Measurements from ENCODE around the gene YY1AP1.
A peak's percentile ranks its signal among the peaks of the same experiment; 100 is the strongest.
"Not testable (repeated sequence)": the region's sequence is repeated elsewhere in the genome, so short reads cannot be mapped to it uniquely, and the experiment has no call there.

The YY1AP1 gene

DNA sequence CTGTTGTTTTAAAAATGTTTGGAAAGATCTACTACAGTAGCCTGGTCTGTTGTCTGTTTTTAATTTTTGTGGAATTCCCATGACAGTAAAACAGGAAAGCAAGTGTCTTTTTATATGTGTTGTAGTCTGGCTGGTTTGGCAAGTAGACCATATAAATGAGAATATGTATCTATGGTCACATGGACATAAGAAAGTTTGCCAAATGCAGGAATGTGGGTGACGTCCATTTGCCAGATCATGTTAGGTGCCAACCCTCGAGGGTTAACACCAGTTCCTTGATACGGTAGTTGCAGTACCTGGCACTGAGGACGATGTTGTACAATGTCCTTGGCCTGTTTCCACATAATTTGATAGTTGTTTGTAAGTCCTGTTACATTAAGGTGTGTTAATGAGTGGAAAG is 6.5 kb upstream of the YY1AP1 start:
- no peak for DNase-seq

DNA sequence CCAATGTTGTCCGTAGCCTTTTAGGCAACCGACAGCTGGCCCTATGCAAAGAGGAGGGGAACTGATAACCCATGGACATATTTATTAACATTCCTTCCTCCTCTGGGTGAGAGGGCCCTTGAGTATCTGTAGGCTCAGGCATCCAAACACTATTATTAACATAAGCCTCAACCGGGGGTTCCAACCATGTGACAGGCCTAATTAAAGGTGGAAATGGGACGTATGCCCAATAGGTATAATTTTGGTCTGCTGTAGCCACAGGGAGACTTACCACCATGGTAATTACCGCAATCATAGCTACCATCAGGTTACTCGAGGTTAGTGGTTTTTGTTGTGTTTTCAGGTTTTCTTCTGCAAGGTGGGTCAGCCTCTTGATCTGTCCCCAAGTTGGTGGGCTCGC is 5.6 kb upstream of the YY1AP1 start:
- no peak for DNase-seq

- peak; percentile 31 for DNase-seq
Measured at GRCh38 chr1:155691992-155692528, 3.5 kb upstream of the YY1AP1 start.

DNA sequence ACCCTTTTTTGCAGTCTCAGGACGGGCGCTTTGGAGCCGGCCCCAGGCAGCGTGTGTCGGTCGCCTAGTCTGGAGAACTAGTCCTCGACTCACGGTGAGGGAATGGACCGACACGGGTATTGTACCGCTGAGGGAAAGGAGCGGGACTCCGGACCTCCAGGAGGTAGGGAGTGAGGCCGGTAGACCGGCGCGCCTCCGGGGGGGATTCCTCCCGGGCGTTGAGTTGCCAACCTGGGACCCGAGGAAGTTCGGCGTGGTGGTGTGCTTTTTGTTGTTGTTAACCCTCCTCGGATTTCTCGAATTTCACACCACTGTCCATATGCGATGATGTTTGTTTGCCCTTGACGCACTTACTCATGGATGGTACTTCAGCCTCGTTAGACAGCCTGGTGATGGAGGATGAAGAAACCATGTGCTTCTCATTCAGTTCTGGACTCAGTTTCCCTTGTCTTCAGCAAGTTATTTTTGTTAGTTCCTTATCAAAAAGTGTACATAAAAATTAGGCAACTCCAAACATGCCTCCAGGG is 570 bp upstream of the YY1AP1 start, which contains the start of gene DAP3:
Gene DAP3, plus strand, starts transcription at position 11 of the 527 bp plus-strand sequence. CDS start 20,689 bp downstream, outside the sequence.
- DNase-seq: not testable (repeated sequence)

GRCh38 chr1:155687705-155688323 is 760 bp downstream of the YY1AP1 start:
- not testable (repeated sequence) for DNase-seq

DNA sequence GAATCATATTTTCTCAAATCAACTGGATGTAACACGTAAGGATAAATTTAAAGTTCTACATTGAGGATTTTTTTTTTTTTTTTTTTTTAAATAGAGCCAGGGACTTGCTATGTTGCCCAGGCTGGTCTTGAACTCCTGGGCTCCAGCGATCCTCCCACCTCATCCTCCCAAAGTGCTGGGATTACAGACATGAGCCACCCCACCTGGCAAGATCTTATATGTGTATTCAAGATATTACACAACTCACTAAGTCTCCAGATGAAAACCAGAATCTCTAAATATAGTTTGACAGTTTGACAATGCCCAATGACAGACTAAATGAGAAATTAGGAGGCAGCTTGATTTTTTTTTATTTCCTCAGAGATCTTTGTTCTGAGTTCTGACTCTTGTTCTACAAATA is 6.8 kb downstream of the YY1AP1 start:
- no peak for DNase-seq

DNA sequence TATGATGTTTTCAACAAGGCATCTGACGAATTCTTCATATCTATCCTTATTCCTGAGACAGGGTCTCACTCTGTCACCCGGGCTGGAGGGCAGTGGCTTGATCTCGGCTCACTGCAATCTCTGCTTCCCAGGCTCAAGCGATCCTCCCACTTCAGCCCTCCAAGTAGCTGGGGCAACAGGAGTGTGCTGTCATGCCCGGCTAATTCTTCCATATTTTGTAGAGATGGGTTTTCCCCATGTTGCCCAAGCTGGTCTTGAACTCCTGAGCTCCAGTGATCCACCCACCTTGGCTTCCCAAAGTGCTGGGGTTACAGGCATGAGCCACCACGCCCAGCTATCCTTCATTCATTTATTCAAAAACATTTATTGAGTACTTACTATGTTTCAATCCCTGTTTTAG is 8.0 kb downstream of the YY1AP1 start:
- no peak for DNase-seq

- not testable (repeated sequence) for DNase-seq
Measured at GRCh38 chr1:155678992-155679391, 9.6 kb downstream of the YY1AP1 start.

GRCh38 chr1:155678027-155678426 is 10.5 kb downstream of the YY1AP1 start:
- DNase-seq: no peak

- DNase-seq: no peak
Measured at GRCh38 chr1:155673003-155673402, 15.6 kb downstream of the YY1AP1 start.

- no peak for DNase-seq
Measured at GRCh38 chr1:155671750-155672149, 16.8 kb downstream of the YY1AP1 start.

DNA sequence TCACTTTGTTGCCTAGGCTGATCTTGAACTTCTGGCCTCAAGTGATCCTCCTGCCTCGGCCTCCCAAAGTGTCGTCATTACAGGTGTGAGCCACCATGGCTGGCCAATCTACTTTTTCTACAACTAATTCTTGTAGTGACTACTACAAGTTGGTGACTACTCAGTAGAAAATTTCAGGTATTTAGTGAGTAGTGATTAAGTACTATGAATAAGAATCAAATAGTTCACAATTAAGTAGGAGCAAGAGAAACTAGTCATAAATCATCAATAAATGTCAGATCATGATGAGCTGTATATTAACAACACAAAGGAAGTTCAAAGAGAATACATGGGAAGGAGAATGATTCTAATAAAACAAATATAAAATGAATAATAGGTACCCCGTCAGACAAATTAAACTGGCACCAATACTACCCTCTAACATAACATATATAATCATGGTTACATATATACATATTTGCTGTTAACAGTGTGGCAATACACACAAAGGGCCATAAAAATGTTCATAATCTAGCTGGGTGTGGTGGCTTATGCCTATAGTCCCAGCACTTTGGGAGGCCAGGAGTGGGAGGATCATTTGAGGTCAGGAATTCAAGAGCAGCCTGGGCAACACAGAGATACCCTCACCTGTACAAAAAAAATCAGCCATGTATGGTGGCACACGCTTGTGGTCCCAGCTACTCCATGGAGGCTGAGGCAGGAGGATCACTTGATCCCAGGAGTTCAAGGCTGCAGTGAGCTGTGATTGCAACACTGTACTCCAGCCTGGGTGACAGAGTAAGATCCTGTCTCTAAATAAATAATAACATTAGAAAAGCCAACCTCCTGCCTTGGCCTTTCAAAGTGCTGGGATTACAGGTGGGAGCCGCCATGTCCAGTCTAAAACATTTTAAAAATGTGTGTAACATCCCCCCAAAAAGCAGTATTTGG is 19.1 kb downstream of the YY1AP1 start:
- DNase-seq: no peak

DNA sequence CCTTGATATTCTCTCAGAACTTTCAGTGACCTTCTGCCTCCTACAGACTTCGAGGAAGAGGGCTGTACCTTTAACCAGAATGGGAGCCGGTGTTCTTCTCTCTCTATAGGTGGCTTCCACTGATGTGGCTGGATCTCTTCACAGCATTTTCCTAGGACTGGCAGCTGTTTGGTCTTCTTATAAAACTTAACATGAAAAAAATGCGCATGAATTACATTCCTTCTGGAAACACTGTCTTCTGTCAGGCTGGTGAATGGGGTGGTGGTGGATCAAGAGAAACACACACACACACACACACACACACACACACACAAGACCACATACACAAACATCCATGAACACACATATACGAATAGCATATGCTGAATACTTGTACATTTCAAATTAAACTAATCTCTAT is 27.3 kb downstream of the YY1AP1 start:
- not testable (repeated sequence) for DNase-seq

DNA sequence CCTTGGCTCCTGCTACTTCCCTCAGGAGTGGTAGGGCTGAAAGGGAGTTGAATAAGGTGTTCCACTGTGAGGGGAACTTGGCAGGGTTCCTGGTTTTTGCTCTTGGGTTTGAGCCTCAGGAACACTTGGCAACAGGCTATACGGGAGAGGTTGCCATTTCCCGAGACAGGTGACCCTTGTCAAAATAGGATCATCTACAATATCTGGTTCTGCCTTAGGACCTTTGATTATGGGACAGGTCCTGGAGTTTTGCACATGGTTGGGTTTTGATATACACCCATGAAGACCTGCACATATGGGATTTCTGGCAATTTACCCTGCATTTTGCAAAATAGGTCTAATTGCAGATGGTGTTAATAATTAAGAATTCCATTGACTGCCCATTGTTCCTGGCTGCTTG is 31.1 kb downstream of the YY1AP1 start:
- no peak for DNase-seq

DNA sequence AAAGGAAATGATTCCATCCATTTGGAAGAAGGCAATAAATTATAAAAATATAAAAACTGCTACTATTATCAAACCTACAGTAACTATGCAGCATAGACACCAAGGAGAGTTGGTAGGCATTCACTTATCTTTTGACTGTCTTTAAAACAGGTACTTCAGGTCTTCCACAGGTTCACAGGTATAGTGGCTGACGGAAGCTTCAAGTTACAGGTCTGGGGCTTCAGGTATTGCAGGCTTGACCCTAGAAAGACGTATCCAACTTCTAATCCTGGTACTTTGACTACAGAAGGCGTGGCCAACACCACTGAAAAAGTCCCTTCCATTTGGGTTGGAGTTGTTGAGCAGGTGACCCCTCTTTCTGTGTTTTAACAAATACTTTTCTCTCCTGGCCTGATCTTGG is 35.6 kb downstream of the YY1AP1 start:
- DNase-seq: no peak

- no peak for DNase-seq
Measured at GRCh38 chr1:155651861-155652661, 36.5 kb downstream of the YY1AP1 start.

- no peak for DNase-seq
Measured at GRCh38 chr1:155650231-155650757, 38.3 kb downstream of the YY1AP1 start.

GRCh38 chr1:155649676-155650075 is 38.9 kb downstream of the YY1AP1 start:
- peak; percentile 42 for DNase-seq

DNA sequence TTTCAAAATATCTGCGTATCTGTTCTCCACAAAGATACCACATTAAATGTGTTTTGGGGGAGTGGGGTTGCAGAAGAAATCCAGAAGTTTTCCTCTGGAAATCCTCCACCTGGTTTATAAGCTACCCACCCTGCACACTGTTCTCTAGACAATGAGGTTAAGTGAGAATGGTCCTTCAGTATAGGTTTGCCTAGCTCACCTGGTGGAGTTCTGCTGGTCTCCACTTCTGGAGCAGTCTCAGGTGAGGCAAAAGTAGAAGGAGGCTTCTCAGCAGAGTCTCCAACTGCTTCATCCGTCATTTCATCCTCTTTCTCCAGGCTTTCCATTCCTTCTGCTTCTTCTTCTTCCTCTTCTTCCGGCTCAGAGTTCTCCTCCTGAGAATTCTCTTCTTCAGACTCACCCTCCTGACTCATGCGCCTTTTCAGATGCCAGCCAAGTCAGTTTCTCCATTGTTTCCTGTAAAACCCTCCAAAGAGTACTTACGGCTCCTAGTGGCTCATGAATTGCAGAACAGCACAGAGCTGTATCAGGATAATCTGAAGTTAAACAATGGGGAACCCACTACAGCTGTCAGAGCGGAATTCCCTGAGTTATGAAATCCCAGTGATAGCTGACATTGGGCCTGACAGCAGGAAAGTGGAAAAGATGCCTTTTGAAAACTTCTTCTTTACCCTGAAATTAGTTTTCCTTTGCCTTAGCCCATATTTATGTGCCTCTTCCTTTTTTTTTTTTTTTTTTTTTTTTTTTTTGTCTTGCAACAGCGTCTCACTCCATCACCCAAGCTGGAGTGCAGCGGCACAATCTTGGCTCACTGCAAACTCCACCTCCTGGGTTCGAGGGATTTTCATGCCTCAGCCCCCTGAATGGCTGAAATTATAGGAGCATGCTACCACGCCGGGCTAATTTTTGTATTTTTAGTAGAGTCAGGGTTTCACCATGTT is 40.1 kb downstream of the YY1AP1 start:
- DNase-seq: peak; percentile 75

DNA sequence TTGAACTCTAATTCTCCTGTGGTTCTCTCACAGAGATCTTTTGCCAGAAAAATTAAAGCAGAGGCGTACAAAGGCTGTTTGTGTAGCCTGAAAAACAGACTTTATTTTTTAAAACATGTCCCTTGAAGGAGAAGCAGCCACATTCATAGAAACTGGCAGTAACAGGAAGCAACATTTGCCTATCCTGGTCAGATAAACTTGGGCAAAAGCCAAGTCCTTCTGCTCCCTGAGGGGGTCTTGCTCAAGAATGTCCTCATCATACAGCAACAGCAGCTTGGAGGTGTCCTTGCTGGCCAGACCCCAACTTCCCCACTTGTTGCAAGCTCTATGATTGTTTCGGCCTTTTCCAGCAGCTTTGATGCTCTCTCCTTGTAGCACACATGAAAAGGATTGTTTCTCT is 42.3 kb downstream of the YY1AP1 start:
- peak; percentile 81 for DNase-seq

DNA sequence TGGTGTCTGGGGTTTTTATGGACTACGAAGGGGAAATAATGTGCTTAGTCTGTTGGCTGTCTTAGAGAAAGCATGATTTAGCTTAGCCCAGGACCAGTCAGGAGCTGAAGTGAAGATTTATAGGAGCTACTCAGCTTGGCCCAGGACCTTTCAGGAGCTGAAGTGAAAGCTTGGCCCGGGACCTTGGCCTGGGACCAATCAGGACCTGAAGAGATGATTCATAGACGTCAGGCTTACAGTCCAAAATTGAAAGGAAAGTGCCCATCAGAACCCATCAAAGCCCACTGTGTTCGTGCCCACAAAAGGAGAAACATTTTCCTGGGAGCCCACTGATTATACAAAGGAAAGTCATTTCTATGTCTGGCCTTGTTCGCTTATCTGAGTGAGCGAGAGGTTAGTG is 42.9 kb downstream of the YY1AP1 start:
- no peak for DNase-seq
